Brain microvascular endothelial cell (primary cell): ENCODE data around the gene CCDC116.

Experiments
- DNase-seq: peaks from one replicate; pipeline ENCODE4 v3.0.0-alpha.2; 2020
- H3K27ac ChIP-seq: fragments of 250-450 bp; sonication (Bioruptor Pico); 2 replicates; pipeline ENCODE4 v1.5.1; 2020; ENCODE audit warnings: mild to moderate bottlenecking, moderate library complexity
- H3K27me3 ChIP-seq: fragments of 250-450 bp; sonication (Bioruptor Pico); replicated peaks from 2 replicates; pipeline ENCODE4 v1.5.1; 2020; ENCODE audit warnings: mild to moderate bottlenecking
- H3K36me3 ChIP-seq: fragments of 250-450 bp; sonication (Bioruptor Pico); replicated peaks from 2 replicates; pipeline ENCODE4 v1.5.1; 2020; ENCODE audit warnings: mild to moderate bottlenecking
- H3K4me3 ChIP-seq: 2 replicates; pipeline ENCODE4 v1.5.1; 2011; ENCODE audit warnings: low read depth, mild to moderate bottlenecking, control low read depth, low read length, moderate library complexity
- CTCF ChIP-seq: IDR thresholded peaks from 2 replicates; pipeline ENCODE4 v1.5.1; 2011; ENCODE audit warnings: low read depth, mild to moderate bottlenecking, moderate library complexity, low read length, control low read depth, inconsistent platforms; ENCODE audit errors: missing control alignments
- in situ Hi-C: cut with HindIII; loops from 2 replicates; pipeline ENCODE4 v1.10.0; 2017; ENCODE audit warnings: low sequenced_read_pairs, low pct_ligation_motif_present

CCDC116 gene, protein sequence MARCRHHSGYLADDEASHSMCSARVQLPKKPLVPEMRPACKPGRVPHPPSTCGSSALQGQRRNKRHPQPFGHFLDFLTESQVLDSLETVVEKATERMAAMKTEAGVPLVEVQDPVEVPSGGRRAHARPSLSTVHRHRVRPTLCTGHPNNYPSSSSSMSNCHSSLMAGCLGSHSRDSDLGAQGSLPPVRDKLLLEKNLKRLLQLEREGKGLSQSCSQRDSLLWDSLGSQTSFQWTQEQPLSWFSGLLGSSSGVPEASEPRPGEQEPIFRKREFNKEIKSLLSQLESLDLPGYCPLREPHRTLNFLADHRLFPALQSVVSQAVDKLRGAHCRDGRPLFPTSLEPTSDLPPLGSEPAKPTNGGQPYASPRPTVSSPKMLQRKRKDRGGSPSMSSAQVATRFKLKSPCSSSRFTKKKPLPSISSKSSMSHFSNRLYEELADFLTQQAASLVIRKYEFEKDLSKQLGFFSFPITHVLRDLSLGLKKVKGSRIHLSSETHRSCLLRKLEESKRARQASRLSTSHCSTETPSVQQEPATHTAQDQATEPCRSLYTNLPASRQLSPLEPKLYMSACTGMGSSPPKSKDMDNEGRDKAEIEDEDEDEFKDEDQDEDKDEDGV

DNA sequence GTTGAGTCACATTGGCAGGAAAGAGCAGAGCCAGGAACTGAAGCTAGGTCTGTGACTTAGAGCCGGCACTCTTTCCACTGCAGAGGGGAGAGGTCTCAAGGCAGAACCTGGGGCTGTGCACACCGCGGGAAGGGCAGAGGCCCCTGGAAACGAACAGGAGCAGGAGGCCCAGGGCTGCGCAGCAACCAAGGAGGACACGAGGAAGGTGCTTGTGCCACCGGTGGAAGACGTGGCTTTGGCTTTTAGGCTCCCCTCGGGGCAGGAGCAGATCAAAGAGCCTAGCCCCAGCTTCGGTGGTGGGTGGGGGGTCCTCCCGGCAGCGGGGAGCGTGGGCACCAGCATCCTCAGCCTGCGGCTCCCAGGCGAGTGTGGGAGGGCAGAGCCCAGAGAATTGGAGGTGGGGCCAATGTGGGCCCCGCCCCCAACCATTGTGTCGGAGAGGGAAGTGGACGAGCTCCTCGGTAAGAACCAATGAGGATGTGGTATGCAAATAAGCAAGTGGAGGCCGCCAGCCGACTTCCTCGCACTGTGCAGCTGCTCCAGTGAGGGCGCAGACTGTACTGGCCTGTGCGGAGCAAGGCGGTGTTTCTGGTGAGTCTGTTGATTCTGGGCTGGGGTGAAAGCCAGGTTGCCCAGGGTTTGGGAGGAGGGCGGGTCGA lies at the start of gene CCDC116:
TSS of gene CCDC116 (plus strand) at position 524 of the 659 bp plus-strand sequence. CDS start 422 bp downstream, outside the sequence.
- Histone ChIP-seq H3K36me3 (peaks cover 13% of the 10 kb centered on the region), H3K27ac (peak within 1 kb of the TSS; percentile 10), H3K27me3 (no peaks in the 10 kb centered on the region), H3K4me3 (no peak within 1 kb of the TSS)
- TF ChIP-seq CTCF = no peak
- DNase-seq = no peak
- in situ Hi-C loops = no loop called here

DNA sequence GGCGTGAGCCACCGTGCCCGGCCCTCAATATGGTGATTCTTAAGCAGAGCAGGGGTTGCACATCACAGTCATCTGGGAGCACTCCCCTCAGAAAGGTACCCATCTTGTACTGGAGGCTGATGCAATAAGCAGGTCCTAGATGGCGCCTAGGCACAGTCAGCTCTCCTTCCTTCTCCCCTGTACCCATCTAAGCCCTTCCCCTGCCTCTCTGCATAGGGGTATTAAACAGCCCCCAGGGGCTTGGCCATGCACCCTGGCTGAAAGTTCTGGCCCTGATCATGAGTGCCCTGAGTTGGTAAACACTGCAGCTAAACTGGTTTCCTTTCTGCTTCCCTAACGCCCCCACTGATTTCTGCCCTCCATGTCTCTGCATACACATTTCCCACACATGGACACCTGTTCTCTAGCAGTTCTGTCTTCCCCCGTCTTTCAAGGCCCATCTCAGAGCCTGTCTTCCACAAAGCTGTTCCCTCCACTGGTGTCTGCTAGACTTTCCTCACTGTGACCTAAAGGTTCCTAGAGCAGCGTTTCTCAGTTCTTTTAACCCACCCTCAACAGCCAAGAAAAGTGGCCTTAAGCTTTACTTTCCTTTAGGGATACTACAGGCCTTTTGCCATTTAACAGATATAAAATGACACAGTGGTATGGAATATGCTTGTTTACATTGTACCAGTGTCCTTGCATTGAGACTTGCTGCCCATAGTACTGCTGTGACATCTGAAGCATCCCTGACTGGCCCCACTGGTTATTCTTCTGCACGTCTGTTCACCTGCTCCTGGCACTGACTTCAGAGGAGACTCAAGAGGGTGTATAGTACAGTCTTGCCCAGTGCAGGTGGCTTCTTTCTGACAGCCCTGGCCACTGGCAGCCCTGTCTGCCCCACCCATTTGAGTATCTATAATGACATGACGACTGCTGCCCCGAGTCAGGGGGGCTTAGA lies 49.5 kb upstream of the CCDC116 start:
- Histone ChIP-seq H3K36me3 (peaks cover 19% of the 10 kb centered on the region), H3K4me3 (no peak overlapping the region), H3K27ac (no peak overlapping the region), H3K27me3 (no peaks in the 10 kb centered on the region)
- no peak for DNase-seq
- no peak for TF ChIP-seq CTCF
- in situ Hi-C loops = no loop called here

DNA sequence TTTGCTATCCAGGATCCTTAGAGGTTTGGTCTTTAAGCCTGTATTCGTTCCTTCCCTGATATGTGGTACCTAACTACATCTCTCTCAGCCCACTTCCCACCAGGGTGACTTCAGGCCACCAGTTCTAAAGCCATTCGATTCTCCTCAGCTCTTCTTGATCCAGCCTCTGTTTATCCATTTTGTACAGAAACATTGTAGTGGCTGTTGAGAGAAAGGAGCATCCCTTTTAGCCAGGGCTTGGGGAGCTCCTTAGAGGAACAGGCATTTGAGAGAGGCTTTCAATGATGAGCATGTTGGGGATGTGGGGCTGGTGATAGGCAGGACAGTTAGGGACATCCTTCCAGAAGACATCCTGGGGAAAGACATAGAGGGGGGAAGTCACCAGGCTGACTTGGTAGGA lies 47.2 kb upstream of the CCDC116 start:
- in situ Hi-C loops = no loop called here

GRCh38 chr22:21587803-21588611 lies 44.6 kb upstream of the CCDC116 start:
- in situ Hi-C loops = no loop called here
- no peak overlapping the region for H3K4me3 ChIP-seq
- peaks cover 18% of the 10 kb centered on the region for H3K36me3 ChIP-seq
- H3K27me3 ChIP-seq = no peaks in the 10 kb centered on the region
- no peak for DNase-seq
- H3K27ac ChIP-seq = peak overlapping the region; percentile 12
- no peak for TF ChIP-seq CTCF

More for the DNA sequence above, 47.2 kb upstream of the CCDC116 start:
- Histone ChIP-seq H3K36me3 (peaks cover 11% of the 10 kb centered on the region), H3K27me3 (no peaks in the 10 kb centered on the region), H3K4me3 (no peak overlapping the region), H3K27ac (no peak overlapping the region)
- no peak for TF ChIP-seq CTCF
- no peak for DNase-seq

DNA sequence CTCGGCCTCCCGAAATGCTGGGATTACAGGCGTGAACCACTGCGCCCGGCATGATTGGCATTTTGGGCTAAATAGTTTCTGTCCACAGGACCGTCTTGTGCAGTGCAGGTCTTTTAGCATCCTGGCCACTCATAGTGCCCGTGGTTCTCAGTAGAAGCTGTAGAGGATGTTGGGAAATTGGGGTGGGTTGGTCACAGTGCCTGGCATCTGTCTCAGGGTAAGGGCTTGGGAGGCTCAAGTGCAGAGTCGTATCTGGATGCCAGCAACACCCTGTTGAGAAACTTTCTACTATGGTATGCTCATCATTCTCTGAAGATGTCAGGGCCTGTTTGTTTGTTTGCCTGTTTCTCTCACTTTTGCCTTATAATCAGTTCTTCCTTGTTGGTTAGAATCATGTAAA lies 43.2 kb upstream of the CCDC116 start:
- TF ChIP-seq CTCF = no peak
- in situ Hi-C loops = no loop called here
- H3K27me3 ChIP-seq = no peaks in the 10 kb centered on the region
- no peak for DNase-seq
- H3K4me3 ChIP-seq = no peak overlapping the region
- peaks cover 32% of the 10 kb centered on the region for H3K36me3 ChIP-seq
- no peak overlapping the region for H3K27ac ChIP-seq
